ENCODE results near the gene RARRES1. TPM values are rescaled to one million over a fixed set of nuclear protein-coding genes. Genes with fewer than 3 reads are reported as not detected.

Gene RARRES1
- total RNA-seq, 6 donors from 2014 or later, result 7.0 to 44.6 (median 27.7) TPM

DNA sequence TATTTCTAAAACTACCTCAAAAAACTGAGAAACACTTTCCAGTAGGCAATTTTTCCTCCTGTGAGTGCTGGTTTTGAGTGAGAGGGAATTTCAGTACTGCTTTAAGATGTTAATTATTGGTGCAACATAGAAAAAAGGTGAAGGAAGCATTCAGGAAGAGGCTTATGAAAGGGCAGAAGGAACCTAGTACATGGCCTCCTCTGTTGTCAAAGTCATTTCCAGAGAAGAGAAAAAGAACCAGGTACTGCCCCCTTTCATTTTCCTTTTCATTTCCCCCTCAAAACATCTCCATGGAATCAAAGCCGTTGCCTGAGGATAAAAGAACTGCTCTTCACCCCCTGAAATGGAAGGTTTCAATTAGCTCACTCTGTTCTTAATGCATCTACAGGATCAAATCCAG lies 19.8 kb downstream of the RARRES1 start:
- Histone ChIP-seq H3K27me3 (no peaks in the 10 kb centered on the region), H3K4me1 (peaks cover 8 to 24% (median 18%) of the 10 kb centered on the region in 4 donors), H3K27ac (peak overlapping the region in 3 of 4 donors; percentile 65 to 71 (median 68)), H3K9me3 (no peaks in the 10 kb centered on the region), H3K36me3 (peaks cover 0 to 23% (median 5%) of the 10 kb centered on the region in 4 donors), H3K4me3 (no peak overlapping the region)
- DNase-seq (no peak), ATAC-seq (ENCODE audit: low FRiP score in 2 of 2) (no peak)
- no peak for TF ChIP-seq POLR2AphosphoS5 (IDR thresholded peaks at IDR 0.05)
- TF ChIP-seq POLR2A (IDR thresholded peaks at IDR 0.05), result no peak
- no peak for TF ChIP-seq EP300 (IDR thresholded peaks at IDR 0.05)
- 61 to 68% methylated on average over 1 of the region's 1 CpG for WGBS, 2 donors

GRCh38 chr3:158711886-158712285 lies 20.4 kb downstream of the RARRES1 start:
- H3K27ac ChIP-seq, result peak overlapping the region in 3 of 4 donors; percentile 65 to 71 (median 68)
- H3K27me3 ChIP-seq, result no peaks in the 10 kb centered on the region
- peaks cover 8 to 24% (median 18%) of the 10 kb centered on the region in 4 donors for H3K4me1 ChIP-seq
- H3K4me3 ChIP-seq, result no peak overlapping the region
- ATAC-seq (ENCODE audit: low FRiP score in 2 of 2), result peak; percentile 29 to 74
- no peaks in the 10 kb centered on the region for H3K9me3 ChIP-seq
- 38 to 64% methylated on average over 1 of the region's 1 CpG for WGBS, 2 donors
- no peak for TF ChIP-seq POLR2AphosphoS5 (IDR thresholded peaks at IDR 0.05)
- no peak for TF ChIP-seq EP300 (IDR thresholded peaks at IDR 0.05)
- TF ChIP-seq POLR2A (IDR thresholded peaks at IDR 0.05), result no peak
- TF ChIP-seq, protein P1, sequence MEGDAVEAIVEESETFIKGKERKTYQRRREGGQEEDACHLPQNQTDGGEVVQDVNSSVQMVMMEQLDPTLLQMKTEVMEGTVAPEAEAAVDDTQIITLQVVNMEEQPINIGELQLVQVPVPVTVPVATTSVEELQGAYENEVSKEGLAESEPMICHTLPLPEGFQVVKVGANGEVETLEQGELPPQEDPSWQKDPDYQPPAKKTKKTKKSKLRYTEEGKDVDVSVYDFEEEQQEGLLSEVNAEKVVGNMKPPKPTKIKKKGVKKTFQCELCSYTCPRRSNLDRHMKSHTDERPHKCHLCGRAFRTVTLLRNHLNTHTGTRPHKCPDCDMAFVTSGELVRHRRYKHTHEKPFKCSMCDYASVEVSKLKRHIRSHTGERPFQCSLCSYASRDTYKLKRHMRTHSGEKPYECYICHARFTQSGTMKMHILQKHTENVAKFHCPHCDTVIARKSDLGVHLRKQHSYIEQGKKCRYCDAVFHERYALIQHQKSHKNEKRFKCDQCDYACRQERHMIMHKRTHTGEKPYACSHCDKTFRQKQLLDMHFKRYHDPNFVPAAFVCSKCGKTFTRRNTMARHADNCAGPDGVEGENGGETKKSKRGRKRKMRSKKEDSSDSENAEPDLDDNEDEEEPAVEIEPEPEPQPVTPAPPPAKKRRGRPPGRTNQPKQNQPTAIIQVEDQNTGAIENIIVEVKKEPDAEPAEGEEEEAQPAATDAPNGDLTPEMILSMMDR (IDR thresholded peaks at IDR 0.05), result no peak
- H3K36me3 ChIP-seq, result peaks cover 0 to 25% (median 5%) of the 10 kb centered on the region in 4 donors
- no peak for DNase-seq

GRCh38 chr3:158710601-158711000 lies 21.7 kb downstream of the RARRES1 start:
- Histone ChIP-seq H3K27ac (no peak overlapping the region), H3K9me3 (no peaks in the 10 kb centered on the region), H3K4me1 (peaks cover 8 to 24% (median 18%) of the 10 kb centered on the region in 4 donors), H3K36me3 (peaks cover 0 to 29% (median 5%) of the 10 kb centered on the region in 4 donors), H3K4me3 (no peak overlapping the region), H3K27me3 (no peaks in the 10 kb centered on the region)
- WGBS, 2 donors, result 77 to 84% methylated on average over 4 of the region's 4 CpGs
- TF ChIP-seq POLR2AphosphoS5 (IDR thresholded peaks at IDR 0.05) (no peak), POLR2A (IDR thresholded peaks at IDR 0.05) (no peak), EP300 (IDR thresholded peaks at IDR 0.05) (no peak)
- TF ChIP-seq, protein P1 (IDR thresholded peaks at IDR 0.05), result no peak
- ATAC-seq (ENCODE audit: low FRiP score in 2 of 2) (no peak), DNase-seq (no peak)

- TF ChIP-seq, protein P1 (IDR thresholded peaks at IDR 0.05), result no peak
- TF ChIP-seq POLR2AphosphoS5 (IDR thresholded peaks at IDR 0.05) (no peak), POLR2A (IDR thresholded peaks at IDR 0.05) (no peak), EP300 (IDR thresholded peaks at IDR 0.05) (no peak)
- WGBS, 2 donors, result 74 to 79% methylated on average over 4 of the region's 4 CpGs
- Histone ChIP-seq H3K4me1 (peaks cover 8 to 24% (median 18%) of the 10 kb centered on the region in 4 donors), H3K9me3 (no peaks in the 10 kb centered on the region), H3K27me3 (no peaks in the 10 kb centered on the region), H3K36me3 (peaks cover 0 to 29% (median 5%) of the 10 kb centered on the region in 4 donors), H3K4me3 (no peak overlapping the region), H3K27ac (no peak overlapping the region)
- no peak for DNase-seq
- ATAC-seq (ENCODE audit: low FRiP score in 2 of 2), result peak; percentile 35 to 94
These were observed 22.6 kb downstream of the RARRES1 start for GRCh38 chr3:158709666-158710083.

DNA sequence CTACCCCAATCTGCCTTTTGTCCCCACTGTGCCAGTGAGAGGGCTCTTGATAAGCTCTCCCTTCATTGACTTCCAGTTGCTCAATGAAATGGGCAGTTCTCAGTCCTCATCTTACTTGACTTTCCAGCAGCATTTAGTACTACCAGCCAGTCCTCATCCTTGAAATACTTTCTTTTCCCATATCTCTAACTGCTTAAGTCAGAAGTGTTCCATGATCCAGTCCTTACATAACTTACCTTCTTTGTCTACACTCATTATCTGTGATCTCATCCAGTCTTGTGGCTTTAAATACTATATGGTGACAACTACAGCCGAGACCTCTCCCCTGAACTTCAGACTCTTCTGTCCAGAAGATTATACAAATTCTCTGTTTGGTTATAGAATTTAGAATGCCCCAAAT lies 28.7 kb downstream of the RARRES1 start:
- ATAC-seq (ENCODE audit: low FRiP score in 2 of 2) (no peak), DNase-seq (no peak)
- 97 to 100% methylated on average over 1 of the region's 1 CpG for WGBS, 2 donors
- Histone ChIP-seq H3K4me1 (peaks cover 0 to 10% (median 7%) of the 10 kb centered on the region in 4 donors), H3K27me3 (no peaks in the 10 kb centered on the region), H3K36me3 (peaks cover 0 to 21% (median 3%) of the 10 kb centered on the region in 4 donors), H3K9me3 (no peaks in the 10 kb centered on the region), H3K27ac (no peak overlapping the region), H3K4me3 (no peak overlapping the region)
- TF ChIP-seq POLR2AphosphoS5 (IDR thresholded peaks at IDR 0.05) (no peak), POLR2A (IDR thresholded peaks at IDR 0.05) (no peak), EP300 (IDR thresholded peaks at IDR 0.05) (no peak)
- TF ChIP-seq, protein P1 (IDR thresholded peaks at IDR 0.05), result no peak
